ENCODE results near the gene HES5. TPM values are rescaled to one million over a fixed set of nuclear protein-coding genes. Genes with fewer than 3 reads are reported as not detected.

Gene HES5
- polyA plus RNA-seq, 2 donors: 0.71 to 1.5 TPM

DNA sequence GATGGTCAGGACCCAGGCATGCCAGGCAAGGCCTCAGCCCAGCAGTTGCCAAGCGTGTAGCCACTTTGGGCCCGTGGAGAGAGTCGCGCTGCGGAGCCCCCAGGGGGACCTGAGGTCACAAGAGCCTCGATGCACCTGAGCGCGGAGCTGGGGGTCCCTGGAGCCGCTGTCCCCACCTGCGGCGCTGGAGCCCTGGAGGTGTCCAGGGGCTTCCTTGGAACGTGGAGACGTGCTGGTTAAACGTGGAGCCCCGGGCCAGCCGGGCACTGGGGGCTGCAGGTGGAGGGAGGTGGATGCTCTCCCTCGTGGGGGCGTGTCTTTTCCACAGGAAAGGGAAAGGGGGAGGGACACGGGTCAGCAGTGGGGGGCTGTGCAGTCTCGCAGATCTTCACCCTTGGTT, 50.9 kb downstream of the HES5 start:
- H3K27me3 ChIP-seq (ENCODE audit: control insufficient read depth in 1 of 2, insufficient read depth in 2 of 2, low read length in 2 of 2): no peaks in the 10 kb centered on the region
- peaks cover 0 to 23% of the 10 kb centered on the region in 2 donors for H3K4me1 ChIP-seq (ENCODE audit: control insufficient read depth in 2 of 2, insufficient read depth in 2 of 2, low read length in 1 of 2)
- 77 to 80% methylated on average over 20 of the region's 20 CpGs for WGBS, 2 donors
- peaks cover 0 to 2% of the 10 kb centered on the region in 2 donors for H3K9me3 ChIP-seq (ENCODE audit: control insufficient read depth in 2 of 2, insufficient read depth in 1 of 2, low read depth in 1 of 2, low read length in 1 of 2)
- peaks cover 0 to 2% of the 10 kb centered on the region in 2 donors for H3K36me3 ChIP-seq (ENCODE audit: control insufficient read depth in 2 of 2, insufficient read depth in 2 of 2, low read length in 1 of 2)
- no peak overlapping the region for H3K4me3 ChIP-seq (ENCODE audit: low read depth in 1 of 2, low read length in 2 of 2)
- no peak overlapping the region for H3K27ac ChIP-seq (ENCODE audit: low read depth in 2 of 2, low read length in 1 of 2)

Other genes with a start within 250 kb of the HES5 start
- gene MORN1, start 138.7 kb downstream of the HES5 start, polyA plus RNA-seq: 1 to 10 TPM; 3.0 to 5.8 TPM
- 100 to 1,000 TPM in 1 of 2 donors, 10 to 100 TPM in 1; 85.8 to 116 TPM for gene RER1, start 138.4 kb downstream of the HES5 start, polyA plus RNA-seq
- gene PEX10, start 117.7 kb downstream of the HES5 start, polyA plus RNA-seq: 10 to 100 TPM; 19.7 to 21.1 TPM
- 10 to 100 TPM; 19.2 to 88.7 TPM for gene PLCH2, start 54.0 kb downstream of the HES5 start, polyA plus RNA-seq
- 10 to 100 TPM; 10.1 to 15.4 TPM for gene PANK4, start 3.7 kb downstream of the HES5 start, polyA plus RNA-seq
- 10 to 100 TPM; 34.1 to 57.5 TPM for gene TNFRSF14, start 26.1 kb upstream of the HES5 start, polyA plus RNA-seq
- gene PRXL2B, start 56.5 kb upstream of the HES5 start, polyA plus RNA-seq: 10 to 100 TPM; 12.2 to 16.3 TPM
- gene MMEL1, start 102.8 kb upstream of the HES5 start, polyA plus RNA-seq: 10 to 100 TPM in 1 of 2 donors, 1 to 10 TPM in 1; 3.4 to 11.6 TPM